Measurements from ENCODE around the gene DPH7.
"Not testable (repeated sequence)": the region's sequence is repeated elsewhere in the genome, so short reads cannot be mapped to it uniquely, and the experiment has no call there.

The DPH7 gene

DNA sequence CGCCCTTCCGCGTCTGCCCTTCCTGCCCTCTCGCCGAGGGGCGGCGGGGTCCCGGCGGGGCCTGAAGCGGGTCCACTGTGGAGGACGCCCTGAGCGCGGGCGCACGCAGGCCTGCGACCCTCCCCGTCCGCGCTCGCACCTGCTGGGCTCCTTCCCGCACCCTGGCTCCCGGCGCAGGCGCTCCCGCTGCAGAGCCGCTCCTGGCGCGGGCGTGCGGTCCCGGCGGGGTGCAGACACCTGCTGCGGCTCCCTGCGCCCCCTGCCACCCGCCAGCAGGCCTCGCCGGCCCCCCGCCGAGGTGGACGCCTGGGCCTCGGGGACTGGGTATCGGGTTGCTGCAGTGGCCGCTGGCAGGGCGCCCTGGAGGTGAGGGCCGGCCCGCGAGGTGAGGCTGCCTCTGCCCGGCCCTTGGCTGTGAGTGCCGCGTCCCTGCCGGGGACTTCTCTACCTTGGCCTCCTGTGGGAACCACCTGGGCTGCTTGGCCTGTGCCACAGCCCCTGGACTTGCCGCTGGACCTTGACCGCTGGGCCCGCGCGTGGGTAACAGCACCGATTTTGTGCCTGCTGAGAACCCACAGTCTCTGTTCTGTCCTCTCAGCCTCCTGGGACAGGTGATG lies 27.4 kb upstream of the DPH7 start:
- no peak for DNase-seq

DNA sequence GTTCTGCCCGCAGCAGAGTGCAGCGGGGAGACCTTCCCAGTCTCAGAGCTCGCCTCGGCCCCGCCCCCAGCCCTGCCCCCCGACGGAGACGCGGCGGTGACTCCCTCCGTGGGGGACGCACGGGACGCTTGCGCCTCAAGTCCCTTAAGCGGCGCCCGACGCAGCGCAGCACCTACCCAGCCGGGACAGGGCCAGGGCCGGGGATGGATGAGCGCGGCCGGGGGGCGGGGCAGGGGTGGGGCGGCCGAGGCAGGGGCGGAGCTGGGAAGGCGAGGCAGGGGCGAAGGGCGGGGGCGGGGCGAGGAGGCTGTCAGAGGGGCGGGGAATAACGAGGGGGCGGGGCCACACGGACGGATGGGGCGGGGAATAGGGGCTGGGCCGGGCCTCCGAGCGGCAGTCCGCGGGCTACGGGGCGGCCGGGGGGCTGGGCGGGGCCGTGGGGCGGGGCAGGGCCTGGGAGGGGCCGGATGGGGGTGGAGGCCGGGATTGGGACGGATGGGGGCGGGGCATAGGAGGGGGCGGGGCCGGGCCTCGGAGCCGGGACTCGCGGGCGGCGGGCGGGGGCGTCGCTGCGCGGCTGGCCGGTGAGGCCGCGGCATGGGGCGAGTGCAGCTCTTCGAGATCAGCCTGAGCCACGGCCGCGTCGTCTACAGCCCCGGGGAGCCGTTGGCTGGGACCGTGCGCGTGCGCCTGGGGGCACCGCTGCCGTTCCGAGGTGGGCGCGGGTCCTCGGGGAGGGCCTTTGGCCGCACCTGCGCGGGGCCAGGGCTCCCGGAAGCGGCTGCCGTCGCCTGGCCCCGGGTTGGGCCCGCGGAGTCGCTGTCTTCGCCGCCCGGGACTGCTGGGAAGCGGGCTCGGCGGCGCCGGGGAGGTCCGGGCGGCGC lies 26.6 kb upstream of the DPH7 start, which contains the start of gene ARRDC1:
Gene ARRDC1, plus strand, starts transcription at position 566 of the 884 bp plus-strand sequence. Its CDS starts 32 bp downstream, at position 598.
- peak; percentile 33 to 92 (median 84) for DNase-seq

GRCh38 chr9:137604345-137605086 lies 25.8 kb upstream of the DPH7 start:
- no peak for DNase-seq

DNA sequence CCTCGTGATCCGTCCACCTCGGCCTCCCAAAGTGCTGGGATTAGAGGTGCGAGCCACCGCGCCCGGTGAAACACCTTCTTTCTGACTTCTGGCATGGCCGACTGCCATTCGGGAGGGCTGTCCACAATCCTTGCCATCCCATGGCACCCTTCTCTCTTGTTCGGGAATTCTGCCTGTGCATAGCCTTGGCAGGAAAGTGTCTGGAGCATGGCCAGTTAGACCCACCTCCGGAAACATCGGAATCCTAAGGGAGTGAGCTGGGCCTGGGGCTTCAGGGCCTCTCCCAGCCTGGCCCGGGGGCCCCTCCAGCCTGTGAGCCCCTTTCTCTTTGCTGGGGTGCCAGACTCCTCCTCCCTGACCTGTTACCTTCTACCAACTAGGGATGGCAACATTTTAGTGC lies 25.2 kb upstream of the DPH7 start:
- DNase-seq, result no peak

GRCh38 chr9:137602661-137603060 lies 23.9 kb upstream of the DPH7 start:
- no peak for DNase-seq

GRCh38 chr9:137598943-137599342 lies 20.2 kb upstream of the DPH7 start:
- no peak for DNase-seq

GRCh38 chr9:137596577-137596976 lies 17.9 kb upstream of the DPH7 start:
- not testable (repeated sequence) for DNase-seq

GRCh38 chr9:137593176-137593575 lies 14.5 kb upstream of the DPH7 start:
- no peak for DNase-seq

- no peak for DNase-seq
Observed at GRCh38 chr9:137592767-137593166, 14.0 kb upstream of the DPH7 start.

DNA sequence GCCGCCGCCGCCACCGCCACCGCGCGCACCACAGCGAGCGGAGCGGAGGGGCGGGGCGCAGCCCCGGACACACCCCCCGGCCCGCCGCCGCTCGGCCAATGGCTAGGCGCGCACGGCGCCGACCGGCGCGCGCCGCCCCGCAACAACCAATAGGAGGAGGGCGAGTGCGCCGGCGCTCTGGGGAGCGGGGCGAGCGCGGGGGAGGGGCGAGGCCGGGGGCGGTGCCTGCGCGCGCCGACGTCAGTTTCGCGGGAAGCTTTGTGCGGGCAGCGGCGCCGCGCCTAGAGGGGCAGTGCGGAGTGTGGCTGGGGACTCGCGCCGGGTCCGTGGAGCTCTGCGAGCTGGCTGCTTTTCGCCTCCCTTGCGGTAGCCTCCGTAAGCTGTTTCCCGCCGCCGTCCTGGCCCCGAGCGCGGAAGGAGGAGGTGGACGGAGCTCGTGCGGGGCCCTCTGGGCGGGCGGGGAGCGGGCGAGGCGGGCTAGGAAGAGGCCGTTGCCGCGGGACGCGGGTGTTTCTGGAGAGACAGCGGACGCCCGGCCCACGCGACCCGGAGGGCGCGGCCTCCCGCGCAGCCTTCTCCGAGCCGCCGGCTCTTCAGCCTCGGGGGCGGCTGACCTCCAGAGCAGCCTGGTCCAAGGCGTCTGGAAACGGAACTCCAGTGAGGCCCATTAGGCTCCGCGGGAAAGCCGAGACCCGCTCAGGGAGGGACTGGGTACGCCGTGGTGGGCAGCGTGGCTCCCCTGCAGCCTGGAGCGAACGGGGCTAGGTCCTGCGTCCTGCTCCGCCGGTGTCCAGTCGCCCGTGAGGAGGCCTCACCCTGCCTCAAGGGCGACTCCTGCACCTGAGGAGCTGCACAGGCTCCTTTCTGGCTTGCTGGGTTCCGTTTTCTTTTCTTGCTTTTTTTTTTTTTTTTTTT lies 12.0 kb upstream of the DPH7 start, which contains the start of gene ZMYND19:
Gene ZMYND19, minus strand, starts transcription at position 44 of the 915 bp plus-strand sequence. CDS start 249 bp downstream, outside the sequence.
- peak in 13 of 14 donors; percentile 49 to 92 (median 70) for DNase-seq

DNA sequence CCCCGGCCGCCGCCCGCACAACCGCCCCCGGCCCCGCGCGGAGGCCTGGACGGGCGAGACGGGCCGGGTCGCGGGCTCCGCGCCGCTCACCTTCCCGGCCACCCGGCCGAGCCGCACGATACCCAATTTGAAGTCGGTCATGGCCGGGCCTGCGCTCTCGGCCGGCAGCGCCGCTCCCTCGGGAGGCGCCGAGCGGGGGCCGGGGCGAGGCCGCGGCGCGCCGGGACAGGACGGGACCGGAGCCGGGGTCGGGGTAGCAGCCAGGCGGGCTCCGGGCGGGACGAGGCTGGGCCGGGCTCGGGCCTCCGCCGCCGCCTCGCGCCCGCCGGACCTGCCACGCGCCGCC lies 11.4 kb upstream of the DPH7 start:
- no peak for DNase-seq

GRCh38 chr9:137589441-137590122 lies 10.9 kb upstream of the DPH7 start:
- DNase-seq, result no peak

DNA sequence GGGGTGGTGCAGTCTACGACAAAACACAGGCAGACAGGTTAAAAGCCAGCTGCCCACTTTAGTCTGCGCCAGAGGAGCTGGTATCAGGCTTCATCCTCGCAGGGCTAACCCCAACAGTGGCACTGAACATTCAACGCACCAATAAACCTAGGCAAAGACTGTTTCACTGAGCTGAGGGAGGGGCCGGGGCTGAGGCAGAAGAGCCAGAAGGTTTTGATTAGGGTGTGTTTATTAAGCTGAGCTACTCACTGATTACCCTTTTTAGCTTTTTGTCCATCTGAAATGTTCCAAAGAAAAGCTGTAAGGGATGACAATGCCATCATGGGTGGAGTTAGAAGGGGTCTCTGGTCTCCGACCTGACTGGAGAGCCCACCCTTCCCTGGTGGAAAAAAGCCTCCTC lies 10.2 kb upstream of the DPH7 start:
- DNase-seq, result no peak

DNA sequence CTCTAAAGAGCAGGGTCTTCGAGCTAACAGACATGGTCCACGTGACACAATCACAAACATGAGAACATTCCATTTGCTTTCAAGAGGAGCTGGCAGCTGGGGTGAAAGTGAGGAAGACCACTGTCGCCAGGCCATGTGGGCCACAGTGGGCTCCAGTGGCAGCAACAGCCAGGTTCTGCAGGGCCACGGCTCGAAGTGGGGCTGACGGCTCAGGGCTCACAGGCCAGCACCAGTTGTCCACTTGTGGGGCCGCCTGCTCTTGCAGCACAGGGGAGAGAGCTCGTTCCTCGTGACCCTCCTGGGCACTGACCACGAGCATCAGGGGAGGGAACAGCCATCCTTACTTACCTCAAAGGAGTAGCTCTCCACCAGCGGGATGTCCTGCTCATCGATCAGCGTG lies 9.6 kb upstream of the DPH7 start:
- no peak for DNase-seq

DNA sequence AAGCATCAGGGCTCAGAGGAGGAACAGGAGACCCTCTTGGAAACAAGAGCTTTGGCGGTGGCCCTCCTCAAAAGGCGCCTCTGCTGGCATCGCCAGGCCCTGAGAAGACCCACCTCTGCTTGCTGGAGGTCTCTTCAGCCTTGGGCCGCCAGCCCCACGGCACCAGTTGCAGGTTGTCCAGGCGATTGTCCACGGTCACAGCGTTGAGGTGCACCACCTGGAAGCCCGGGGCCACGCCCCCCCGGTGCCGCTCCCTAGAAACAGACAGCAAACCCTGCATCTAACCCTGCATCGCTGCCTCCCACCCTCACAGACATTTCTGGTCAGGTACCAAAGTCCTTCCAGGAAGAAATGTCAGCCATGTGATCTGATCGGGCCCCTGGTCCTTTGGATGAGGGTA lies 8.1 kb upstream of the DPH7 start:
- DNase-seq, result no peak

DNA sequence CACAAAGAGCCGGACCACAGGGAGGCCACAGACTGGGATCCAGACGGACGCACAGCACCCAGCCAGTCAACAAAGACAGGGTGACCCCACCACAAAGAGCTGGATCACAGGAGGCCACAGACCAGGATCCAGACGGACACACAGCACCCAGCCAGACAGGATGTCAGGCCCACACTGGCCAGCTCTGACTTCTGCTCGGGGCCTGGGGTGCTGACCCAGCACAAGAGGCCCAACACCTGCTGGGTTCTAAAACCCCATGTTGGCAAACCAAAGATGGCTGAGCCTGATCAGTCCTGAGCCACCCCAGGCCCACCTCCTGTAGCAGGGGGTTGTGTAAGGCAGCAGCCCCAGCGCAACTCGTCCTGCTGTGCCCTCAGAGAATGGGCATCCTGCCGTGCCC lies 5.2 kb upstream of the DPH7 start:
- DNase-seq, result no peak

DNA sequence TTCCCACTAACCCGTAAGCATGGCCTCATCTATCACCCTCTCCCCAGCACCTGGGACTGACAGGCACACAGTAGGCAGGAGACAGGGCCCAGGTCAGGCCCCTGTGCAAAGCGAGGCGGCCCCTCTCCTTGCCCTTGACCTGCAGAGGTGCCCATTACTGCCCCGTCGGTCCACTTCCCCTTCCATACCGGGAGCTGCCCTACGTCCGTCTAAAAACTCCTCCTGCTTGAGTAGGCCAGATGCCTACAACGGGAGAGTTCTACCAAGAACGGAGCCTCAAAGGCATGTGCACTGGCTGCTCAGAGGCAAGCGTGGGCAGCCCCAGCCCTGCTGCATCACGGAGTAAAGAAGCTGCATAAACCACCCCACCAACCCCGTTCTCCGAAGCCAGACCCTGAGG lies 4.6 kb upstream of the DPH7 start:
- DNase-seq, result no peak

- DNase-seq, result no peak
Observed at GRCh38 chr9:137582286-137582860, 3.6 kb upstream of the DPH7 start.

DNA sequence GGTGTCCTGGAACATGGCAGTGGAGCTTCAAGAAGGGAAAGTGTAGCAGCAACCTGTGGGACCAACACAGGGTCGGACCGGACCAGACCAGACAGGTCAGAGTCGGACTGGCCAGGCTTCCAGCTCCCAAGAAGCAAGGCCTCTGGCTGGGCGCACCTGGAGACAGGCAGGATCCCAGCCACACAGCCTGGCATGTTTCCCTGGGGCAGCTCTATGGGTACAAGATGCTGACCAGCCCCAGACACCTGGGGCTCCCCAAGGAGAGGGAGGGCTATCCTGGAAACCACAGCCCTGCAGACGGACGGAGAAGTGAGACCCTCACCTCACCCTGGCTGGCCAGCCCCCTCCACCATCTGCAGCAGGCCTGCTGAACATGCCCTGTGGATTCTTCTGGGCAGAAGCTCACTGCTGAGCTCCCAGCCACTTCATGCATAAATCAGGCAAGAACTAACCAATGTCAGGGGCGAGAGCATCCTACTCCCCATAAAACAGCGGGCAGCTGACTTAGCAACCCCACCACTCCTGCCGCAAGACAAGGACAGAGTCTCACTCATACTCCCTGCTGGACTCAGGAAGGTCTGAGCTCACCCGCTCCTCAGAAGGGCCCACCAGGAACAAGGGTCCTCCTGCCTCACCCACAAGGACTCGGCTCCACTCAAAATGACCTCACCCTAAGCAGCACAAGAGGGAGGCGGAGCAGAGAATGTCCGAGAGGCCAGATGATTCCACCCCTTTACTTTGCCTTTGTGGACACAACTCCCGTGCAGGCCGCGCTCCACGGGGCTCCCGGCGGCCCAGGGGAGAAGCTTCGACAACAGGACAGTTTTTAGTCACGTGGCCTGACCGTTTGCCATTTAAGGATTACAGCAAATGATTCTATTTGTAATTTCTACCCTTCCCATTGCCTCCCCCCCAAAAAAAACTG lies 2.9 kb upstream of the DPH7 start:
- DNase-seq, result no peak

DNA sequence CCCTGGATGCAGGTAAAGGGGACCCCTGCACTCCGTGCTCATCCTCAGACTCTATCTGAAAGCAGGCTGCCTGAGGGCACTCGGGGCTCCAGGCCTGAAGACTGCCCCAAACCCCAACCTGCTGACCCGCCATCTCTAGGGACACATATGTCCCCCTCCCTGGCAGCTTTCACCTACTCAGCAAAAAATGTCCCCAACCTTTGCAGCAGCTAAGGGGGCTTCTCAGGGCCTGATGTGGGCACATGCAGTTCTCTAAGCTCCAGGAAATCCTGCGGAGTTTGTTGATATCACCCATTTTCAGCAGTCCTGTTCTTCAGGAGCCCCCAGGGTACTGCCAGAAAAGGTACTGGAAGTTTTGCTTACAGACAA lies 2.2 kb upstream of the DPH7 start:
- DNase-seq, result no peak

Measured in C1 segment of cervical spinal cord (tissue), 14 donors.